ENCODE results near the gene MRPL32. TPM values are rescaled to one million over a fixed set of nuclear protein-coding genes. Genes with fewer than 3 reads are reported as not detected.

MRPL32 gene
- total RNA-seq, 1 donor: 35.5 TPM

DNA sequence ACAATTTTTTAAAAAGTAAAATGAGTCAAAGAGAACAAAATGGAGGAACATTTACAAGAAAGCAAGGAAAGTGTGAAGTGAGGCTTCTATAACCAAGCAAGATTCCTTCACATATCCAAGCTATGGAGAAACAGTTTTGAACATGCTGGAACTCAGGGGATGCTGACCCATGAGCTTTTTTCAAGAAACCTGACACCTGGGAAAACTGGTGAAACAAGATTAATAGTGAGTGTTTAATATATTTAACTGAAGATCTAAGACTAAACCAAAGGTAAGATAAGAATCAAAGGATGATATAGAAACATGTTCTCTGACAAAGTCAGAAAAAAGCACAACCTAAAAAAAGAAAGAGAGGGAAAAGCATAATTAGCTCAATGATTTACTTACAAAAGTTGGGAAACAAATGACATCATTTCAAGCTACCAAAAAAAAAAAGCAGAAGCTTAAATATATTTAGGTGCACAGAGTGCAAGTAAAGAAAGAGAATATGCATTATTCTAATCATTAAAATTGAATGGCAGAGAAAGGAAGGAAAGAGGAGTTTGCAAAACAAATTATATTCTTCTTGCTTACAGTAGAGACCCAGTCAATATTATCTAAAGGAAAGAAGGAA lies 45.2 kb upstream of the MRPL32 start:
- H3K36me3 ChIP-seq (ENCODE audit: insufficient read depth, low read length): no peaks in the 10 kb centered on the region
- no peak overlapping the region for H3K4me2 ChIP-seq (ENCODE audit: insufficient read depth, low read length)
- no peak overlapping the region for H3K4me3 ChIP-seq (ENCODE audit: insufficient read depth, low read length)
- no peak for DNase-seq (ENCODE audit: insufficient read length, low spot score, missing footprints)
- TF ChIP-seq, protein P1, sequence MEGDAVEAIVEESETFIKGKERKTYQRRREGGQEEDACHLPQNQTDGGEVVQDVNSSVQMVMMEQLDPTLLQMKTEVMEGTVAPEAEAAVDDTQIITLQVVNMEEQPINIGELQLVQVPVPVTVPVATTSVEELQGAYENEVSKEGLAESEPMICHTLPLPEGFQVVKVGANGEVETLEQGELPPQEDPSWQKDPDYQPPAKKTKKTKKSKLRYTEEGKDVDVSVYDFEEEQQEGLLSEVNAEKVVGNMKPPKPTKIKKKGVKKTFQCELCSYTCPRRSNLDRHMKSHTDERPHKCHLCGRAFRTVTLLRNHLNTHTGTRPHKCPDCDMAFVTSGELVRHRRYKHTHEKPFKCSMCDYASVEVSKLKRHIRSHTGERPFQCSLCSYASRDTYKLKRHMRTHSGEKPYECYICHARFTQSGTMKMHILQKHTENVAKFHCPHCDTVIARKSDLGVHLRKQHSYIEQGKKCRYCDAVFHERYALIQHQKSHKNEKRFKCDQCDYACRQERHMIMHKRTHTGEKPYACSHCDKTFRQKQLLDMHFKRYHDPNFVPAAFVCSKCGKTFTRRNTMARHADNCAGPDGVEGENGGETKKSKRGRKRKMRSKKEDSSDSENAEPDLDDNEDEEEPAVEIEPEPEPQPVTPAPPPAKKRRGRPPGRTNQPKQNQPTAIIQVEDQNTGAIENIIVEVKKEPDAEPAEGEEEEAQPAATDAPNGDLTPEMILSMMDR (IDR thresholded peaks at IDR 0.05; ENCODE audit: extremely low read depth, low read depth, low read length): no peak
- H3K27me3 ChIP-seq (ENCODE audit: insufficient read depth, low read length): peaks cover 3% of the 10 kb centered on the region
- no peaks in the 10 kb centered on the region for H4K20me1 ChIP-seq (ENCODE audit: insufficient read depth, low read length)
- no peaks in the 10 kb centered on the region for H3K79me2 ChIP-seq (ENCODE audit: insufficient read depth, low read length)
- no peaks in the 10 kb centered on the region for H3K9me3 ChIP-seq (ENCODE audit: low read depth, low read length)
- no peak overlapping the region for H3K27ac ChIP-seq (ENCODE audit: low read depth, low read length)
- H3K4me1 ChIP-seq (ENCODE audit: insufficient read depth, low read length): peaks cover 8% of the 10 kb centered on the region
- H2AFZ ChIP-seq (ENCODE audit: low read length): no peak overlapping the region

DNA sequence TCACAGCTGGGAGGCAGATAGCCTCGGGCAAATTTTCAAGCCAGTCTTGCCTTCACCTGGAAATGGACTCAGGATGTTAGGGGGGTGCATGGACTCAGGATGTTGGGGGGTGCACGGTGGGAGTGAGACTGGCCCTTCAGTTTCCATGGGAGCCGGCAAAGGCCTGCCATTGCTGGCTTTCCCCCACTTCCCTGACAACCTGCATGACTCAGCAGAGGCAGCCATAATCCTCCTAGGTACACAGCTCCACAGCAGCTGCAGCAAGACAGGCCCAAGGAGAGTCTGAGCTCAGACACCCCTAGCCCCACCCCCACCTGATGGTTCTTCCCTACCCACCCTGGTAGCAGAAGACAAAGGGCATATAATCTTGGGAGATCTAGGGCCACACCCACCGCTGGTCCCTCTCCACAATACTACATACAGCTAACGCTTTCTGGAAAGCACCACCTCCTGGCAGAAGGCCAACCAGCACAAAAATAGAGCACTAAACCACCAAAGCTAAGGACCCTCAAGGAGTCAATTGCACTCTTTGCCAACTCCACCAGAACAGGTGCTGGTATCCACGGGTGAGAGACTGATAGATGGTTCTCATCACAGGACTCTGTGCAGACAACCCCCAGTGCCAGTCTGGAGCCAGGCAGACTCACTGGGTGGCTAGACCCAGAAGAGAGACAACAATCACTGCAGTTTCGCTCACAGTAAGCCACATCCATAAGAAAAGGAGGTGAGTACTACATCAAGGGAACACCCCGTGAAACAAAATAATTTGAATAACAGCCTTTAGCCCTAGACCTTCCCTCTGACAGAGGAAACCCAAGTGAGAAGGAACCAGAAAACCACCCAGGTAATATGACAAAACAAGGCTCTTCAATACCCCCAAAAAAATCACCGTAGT lies 38.6 kb upstream of the MRPL32 start:
- Histone ChIP-seq H3K27me3 (ENCODE audit: insufficient read depth, low read length) (peaks cover 2% of the 10 kb centered on the region), H3K4me2 (ENCODE audit: insufficient read depth, low read length) (no peak overlapping the region), H3K27ac (ENCODE audit: low read depth, low read length) (no peak overlapping the region), H3K4me3 (ENCODE audit: insufficient read depth, low read length) (no peak overlapping the region), H3K36me3 (ENCODE audit: insufficient read depth, low read length) (no peaks in the 10 kb centered on the region), H3K4me1 (ENCODE audit: insufficient read depth, low read length) (peaks cover 5% of the 10 kb centered on the region), H2AFZ (ENCODE audit: low read length) (no peak overlapping the region), H4K20me1 (ENCODE audit: insufficient read depth, low read length) (no peaks in the 10 kb centered on the region), H3K9me3 (ENCODE audit: low read depth, low read length) (no peaks in the 10 kb centered on the region), H3K79me2 (ENCODE audit: insufficient read depth, low read length) (no peaks in the 10 kb centered on the region)
- TF ChIP-seq, protein P1 (IDR thresholded peaks at IDR 0.05; ENCODE audit: extremely low read depth, low read depth, low read length): no peak
- DNase-seq (ENCODE audit: insufficient read length, low spot score, missing footprints): no peak

DNA sequence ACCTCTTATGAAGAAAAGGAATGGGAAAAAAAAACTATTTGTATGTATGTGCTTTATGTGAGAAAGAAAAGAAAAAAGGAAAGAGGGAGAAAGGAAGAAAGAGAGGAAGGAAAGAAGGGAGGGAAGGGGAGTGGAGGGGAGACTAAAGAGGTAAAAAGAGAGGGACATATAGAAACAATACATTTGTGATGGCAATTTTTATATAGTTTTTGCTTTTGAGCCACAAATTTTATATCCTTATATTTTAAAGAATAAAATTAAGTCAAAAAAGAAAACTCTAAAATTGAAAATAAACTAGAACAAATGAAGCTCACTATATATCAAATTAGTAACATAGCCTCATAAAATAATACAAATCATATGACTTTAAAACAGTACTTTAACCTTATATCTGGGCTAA lies 31.3 kb upstream of the MRPL32 start:
- no peak for DNase-seq (ENCODE audit: insufficient read length, low spot score, missing footprints)
- no peaks in the 10 kb centered on the region for H3K27me3 ChIP-seq (ENCODE audit: insufficient read depth, low read length)
- TF ChIP-seq, protein P1 (IDR thresholded peaks at IDR 0.05; ENCODE audit: extremely low read depth, low read depth, low read length): no peak
- no peak overlapping the region for H3K4me2 ChIP-seq (ENCODE audit: insufficient read depth, low read length)
- H3K9me3 ChIP-seq (ENCODE audit: low read depth, low read length): no peaks in the 10 kb centered on the region
- no peaks in the 10 kb centered on the region for H3K79me2 ChIP-seq (ENCODE audit: insufficient read depth, low read length)
- no peak overlapping the region for H2AFZ ChIP-seq (ENCODE audit: low read length)
- H4K20me1 ChIP-seq (ENCODE audit: insufficient read depth, low read length): no peaks in the 10 kb centered on the region
- H3K27ac ChIP-seq (ENCODE audit: low read depth, low read length): no peak overlapping the region
- no peaks in the 10 kb centered on the region for H3K4me1 ChIP-seq (ENCODE audit: insufficient read depth, low read length)
- H3K4me3 ChIP-seq (ENCODE audit: insufficient read depth, low read length): no peak overlapping the region
- no peaks in the 10 kb centered on the region for H3K36me3 ChIP-seq (ENCODE audit: insufficient read depth, low read length)

DNA sequence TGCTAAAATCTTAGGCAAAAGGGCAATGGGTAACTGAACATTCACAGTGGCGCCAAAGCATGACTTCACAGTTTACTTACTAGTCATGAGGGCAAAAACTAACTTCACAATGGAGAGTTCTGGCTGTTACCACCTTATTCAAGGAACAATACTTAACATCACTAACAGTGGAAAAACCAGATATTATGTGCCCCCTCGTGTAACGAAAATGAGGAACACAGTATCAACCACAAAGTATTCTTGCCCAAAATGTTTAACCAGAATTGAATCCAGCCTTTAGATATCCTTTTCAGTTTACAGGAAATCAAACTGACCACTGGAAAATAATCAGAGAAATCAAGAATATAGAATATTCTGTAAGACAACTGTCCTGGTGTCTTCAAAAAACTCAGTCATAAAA lies 29.8 kb upstream of the MRPL32 start:
- no peaks in the 10 kb centered on the region for H3K9me3 ChIP-seq (ENCODE audit: low read depth, low read length)

More for the DNA sequence above, 29.8 kb upstream of the MRPL32 start:
- H3K4me1 ChIP-seq (ENCODE audit: insufficient read depth, low read length): peaks cover 1% of the 10 kb centered on the region
- no peak overlapping the region for H2AFZ ChIP-seq (ENCODE audit: low read length)
- H3K4me3 ChIP-seq (ENCODE audit: insufficient read depth, low read length): no peak overlapping the region
- no peak overlapping the region for H3K27ac ChIP-seq (ENCODE audit: low read depth, low read length)
- no peaks in the 10 kb centered on the region for H3K27me3 ChIP-seq (ENCODE audit: insufficient read depth, low read length)
- peaks cover 3% of the 10 kb centered on the region for H4K20me1 ChIP-seq (ENCODE audit: insufficient read depth, low read length)
- no peak overlapping the region for H3K4me2 ChIP-seq (ENCODE audit: insufficient read depth, low read length)
- no peaks in the 10 kb centered on the region for H3K36me3 ChIP-seq (ENCODE audit: insufficient read depth, low read length)
- H3K79me2 ChIP-seq (ENCODE audit: insufficient read depth, low read length): no peaks in the 10 kb centered on the region
- TF ChIP-seq, protein P1 (IDR thresholded peaks at IDR 0.05; ENCODE audit: extremely low read depth, low read depth, low read length): no peak
- no peak for DNase-seq (ENCODE audit: insufficient read length, low spot score, missing footprints)
